ENCODE results near the gene RIC8B. TPM values are rescaled to one million over a fixed set of nuclear protein-coding genes. Genes with fewer than 3 reads are reported as not detected.
A peak's percentile ranks its signal among the peaks of the same experiment; 100 is the strongest.

The RIC8B gene
- total and polyA plus RNA-seq, 2 of the 13 experiments (the other 11 are each of a cell fraction or from before 2014, with no cell fraction given), result 5.1 to 7.5 TPM

DNA sequence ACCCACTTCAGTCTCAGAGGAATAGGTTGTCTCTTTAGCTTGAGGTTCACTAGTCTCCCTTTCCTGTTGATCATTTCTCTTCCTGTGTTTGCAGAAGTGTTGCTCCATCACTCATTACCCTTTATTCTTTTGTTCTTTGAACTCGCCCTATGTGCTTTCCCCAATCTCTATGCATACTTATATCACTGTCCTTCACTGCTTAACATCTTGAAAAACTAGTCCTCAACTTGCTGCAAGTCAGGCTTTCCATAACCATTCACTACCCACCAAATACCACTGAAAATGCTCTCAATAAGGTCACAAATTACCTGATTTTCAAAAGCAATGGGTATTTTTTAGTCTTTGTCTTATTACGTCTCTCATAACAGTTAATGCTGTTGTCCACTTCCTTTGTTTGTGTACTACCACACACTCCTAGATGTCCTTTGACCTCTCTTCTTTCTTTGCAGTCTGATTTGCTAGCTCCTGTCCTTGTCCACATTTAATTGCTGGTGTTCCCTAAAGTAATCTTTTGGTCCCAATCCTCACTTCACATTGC lies 80.8 kb downstream of the RIC8B start (continued):
- TF ChIP-seq ZNF296 (CRISPR knock-in tag; conservative IDR thresholded peaks at IDR 0.05) (no peak), KLF6 (CRISPR knock-in tag; IDR thresholded peaks at IDR 0.05) (no peak), ZSCAN31 (CRISPR knock-in tag; IDR thresholded peaks at IDR 0.05; ENCODE audit: low read depth) (no peak), MAFG (CRISPR knock-in tag; IDR thresholded peaks at IDR 0.05) (no peak), FIP1L1 (IDR thresholded peaks at IDR 0.05; ENCODE audit: borderline replicate concordance, insufficient read depth, low read depth, low read length) (no peak), ZBTB21 (CRISPR knock-in tag; IDR thresholded peaks at IDR 0.05) (no peak), ZNF589 (CRISPR knock-in tag; conservative IDR thresholded peaks at IDR 0.05) (no peak), GFI1 (CRISPR knock-in tag; IDR thresholded peaks at IDR 0.05; ENCODE audit: borderline replicate concordance) (peak; percentile 90), ZNF598 (CRISPR knock-in tag; IDR thresholded peaks at IDR 0.05; ENCODE audit: borderline replicate concordance) (no peak), PPARG (CRISPR knock-in tag; conservative IDR thresholded peaks at IDR 0.05) (peak; percentile 70)
- TF ChIP-seq, protein P1, sequence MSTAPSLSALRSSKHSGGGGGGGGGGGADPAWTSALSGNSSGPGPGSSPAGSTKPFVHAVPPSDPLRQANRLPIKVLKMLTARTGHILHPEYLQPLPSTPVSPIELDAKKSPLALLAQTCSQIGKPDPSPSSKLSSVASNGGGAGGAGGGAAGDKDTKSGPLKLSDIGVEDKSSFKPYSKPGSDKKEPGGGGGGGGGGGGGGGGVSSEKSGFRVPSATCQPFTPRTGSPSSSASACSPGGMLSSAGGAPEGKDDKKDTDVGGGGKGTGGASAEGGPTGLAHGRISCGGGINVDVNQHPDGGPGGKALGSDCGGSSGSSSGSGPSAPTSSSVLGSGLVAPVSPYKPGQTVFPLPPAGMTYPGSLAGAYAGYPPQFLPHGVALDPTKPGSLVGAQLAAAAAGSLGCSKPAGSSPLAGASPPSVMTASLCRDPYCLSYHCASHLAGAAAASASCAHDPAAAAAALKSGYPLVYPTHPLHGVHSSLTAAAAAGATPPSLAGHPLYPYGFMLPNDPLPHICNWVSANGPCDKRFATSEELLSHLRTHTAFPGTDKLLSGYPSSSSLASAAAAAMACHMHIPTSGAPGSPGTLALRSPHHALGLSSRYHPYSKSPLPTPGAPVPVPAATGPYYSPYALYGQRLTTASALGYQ (CRISPR knock-in tag; IDR thresholded peaks at IDR 0.05), result peak; percentile 83
- TF ChIP-seq, protein P2, sequence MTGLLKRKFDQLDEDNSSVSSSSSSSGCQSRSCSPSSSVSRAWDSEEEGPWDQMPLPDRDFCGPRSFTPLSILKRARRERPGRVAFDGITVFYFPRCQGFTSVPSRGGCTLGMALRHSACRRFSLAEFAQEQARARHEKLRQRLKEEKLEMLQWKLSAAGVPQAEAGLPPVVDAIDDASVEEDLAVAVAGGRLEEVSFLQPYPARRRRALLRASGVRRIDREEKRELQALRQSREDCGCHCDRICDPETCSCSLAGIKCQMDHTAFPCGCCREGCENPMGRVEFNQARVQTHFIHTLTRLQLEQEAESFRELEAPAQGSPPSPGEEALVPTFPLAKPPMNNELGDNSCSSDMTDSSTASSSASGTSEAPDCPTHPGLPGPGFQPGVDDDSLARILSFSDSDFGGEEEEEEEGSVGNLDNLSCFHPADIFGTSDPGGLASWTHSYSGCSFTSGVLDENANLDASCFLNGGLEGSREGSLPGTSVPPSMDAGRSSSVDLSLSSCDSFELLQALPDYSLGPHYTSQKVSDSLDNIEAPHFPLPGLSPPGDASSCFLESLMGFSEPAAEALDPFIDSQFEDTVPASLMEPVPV (CRISPR knock-in tag; IDR thresholded peaks at IDR 0.05), result no peak
- TF ChIP-seq, protein P3, sequence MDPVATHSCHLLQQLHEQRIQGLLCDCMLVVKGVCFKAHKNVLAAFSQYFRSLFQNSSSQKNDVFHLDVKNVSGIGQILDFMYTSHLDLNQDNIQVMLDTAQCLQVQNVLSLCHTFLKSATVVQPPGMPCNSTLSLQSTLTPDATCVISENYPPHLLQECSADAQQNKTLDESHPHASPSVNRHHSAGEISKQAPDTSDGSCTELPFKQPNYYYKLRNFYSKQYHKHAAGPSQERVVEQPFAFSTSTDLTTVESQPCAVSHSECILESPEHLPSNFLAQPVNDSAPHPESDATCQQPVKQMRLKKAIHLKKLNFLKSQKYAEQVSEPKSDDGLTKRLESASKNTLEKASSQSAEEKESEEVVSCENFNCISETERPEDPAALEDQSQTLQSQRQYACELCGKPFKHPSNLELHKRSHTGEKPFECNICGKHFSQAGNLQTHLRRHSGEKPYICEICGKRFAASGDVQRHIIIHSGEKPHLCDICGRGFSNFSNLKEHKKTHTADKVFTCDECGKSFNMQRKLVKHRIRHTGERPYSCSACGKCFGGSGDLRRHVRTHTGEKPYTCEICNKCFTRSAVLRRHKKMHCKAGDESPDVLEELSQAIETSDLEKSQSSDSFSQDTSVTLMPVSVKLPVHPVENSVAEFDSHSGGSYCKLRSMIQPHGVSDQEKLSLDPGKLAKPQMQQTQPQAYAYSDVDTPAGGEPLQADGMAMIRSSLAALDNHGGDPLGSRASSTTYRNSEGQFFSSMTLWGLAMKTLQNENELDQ (CRISPR knock-in tag; IDR thresholded peaks at IDR 0.05; ENCODE audit: borderline replicate concordance), result no peak
- TF ChIP-seq, protein P4, sequence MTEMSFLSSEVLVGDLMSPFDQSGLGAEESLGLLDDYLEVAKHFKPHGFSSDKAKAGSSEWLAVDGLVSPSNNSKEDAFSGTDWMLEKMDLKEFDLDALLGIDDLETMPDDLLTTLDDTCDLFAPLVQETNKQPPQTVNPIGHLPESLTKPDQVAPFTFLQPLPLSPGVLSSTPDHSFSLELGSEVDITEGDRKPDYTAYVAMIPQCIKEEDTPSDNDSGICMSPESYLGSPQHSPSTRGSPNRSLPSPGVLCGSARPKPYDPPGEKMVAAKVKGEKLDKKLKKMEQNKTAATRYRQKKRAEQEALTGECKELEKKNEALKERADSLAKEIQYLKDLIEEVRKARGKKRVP (CRISPR knock-in tag; IDR thresholded peaks at IDR 0.05), result peak in 1 of 2 experiments; percentile 69; a peak in 2 of 4 replicates
- TF ChIP-seq, protein P5, sequence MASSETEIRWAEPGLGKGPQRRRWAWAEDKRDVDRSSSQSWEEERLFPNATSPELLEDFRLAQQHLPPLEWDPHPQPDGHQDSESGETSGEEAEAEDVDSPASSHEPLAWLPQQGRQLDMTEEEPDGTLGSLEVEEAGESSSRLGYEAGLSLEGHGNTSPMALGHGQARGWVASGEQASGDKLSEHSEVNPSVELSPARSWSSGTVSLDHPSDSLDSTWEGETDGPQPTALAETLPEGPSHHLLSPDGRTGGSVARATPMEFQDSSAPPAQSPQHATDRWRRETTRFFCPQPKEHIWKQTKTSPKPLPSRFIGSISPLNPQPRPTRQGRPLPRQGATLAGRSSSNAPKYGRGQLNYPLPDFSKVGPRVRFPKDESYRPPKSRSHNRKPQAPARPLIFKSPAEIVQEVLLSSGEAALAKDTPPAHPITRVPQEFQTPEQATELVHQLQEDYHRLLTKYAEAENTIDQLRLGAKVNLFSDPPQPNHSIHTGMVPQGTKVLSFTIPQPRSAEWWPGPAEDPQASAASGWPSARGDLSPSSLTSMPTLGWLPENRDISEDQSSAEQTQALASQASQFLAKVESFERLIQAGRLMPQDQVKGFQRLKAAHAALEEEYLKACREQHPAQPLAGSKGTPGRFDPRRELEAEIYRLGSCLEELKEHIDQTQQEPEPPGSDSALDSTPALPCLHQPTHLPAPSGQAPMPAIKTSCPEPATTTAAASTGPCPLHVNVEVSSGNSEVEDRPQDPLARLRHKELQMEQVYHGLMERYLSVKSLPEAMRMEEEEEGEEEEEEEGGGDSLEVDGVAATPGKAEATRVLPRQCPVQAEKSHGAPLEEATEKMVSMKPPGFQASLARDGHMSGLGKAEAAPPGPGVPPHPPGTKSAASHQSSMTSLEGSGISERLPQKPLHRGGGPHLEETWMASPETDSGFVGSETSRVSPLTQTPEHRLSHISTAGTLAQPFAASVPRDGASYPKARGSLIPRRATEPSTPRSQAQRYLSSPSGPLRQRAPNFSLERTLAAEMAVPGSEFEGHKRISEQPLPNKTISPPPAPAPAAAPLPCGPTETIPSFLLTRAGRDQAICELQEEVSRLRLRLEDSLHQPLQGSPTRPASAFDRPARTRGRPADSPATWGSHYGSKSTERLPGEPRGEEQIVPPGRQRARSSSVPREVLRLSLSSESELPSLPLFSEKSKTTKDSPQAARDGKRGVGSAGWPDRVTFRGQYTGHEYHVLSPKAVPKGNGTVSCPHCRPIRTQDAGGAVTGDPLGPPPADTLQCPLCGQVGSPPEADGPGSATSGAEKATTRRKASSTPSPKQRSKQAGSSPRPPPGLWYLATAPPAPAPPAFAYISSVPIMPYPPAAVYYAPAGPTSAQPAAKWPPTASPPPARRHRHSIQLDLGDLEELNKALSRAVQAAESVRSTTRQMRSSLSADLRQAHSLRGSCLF (CRISPR knock-in tag; IDR thresholded peaks at IDR 0.05; ENCODE audit: borderline replicate concordance), result no peak

Measured in HepG2 (cell line).